Tibial nerve (tissue), 4 donors: ENCODE results near the gene CCND3.

ENCODE experiments used
- CTCF ChIP-seq, 5 experiments: fragments of 200-600 bp in 3 of 5; fragments of 450-650 bp in 2 of 5; sonication (generic) in 3 of 5; IDR thresholded peaks; one replicate each; pipeline ENCODE4 v1.5.1; 2016 to 2019; ENCODE audit warnings: antibody characterized with exemption in 5 of 5, mild to moderate bottlenecking in 3 of 5, moderate library complexity in 2 of 5
- EP300 ChIP-seq, 2 donors: sonication (generic); formaldehyde crosslinking; IDR thresholded peaks; one replicate each; pipeline ENCODE4 v1.6.1; 2017; ENCODE audit warnings: antibody characterized with exemption in 2 of 2, mild to moderate bottlenecking in 1 of 2

- TF ChIP-seq CTCF (IDR thresholded peaks at IDR 0.05) (no peak), EP300 (IDR thresholded peaks at IDR 0.05) (no peak)
These were observed 20.0 kb downstream of the CCND3 start for GRCh38 chr6:41921712-41921998.
